Ovary (tissue), 3 donors: ENCODE data around the gene ZBTB7A.

ENCODE experiments used
- CTCF ChIP-seq, 3 donors: fragments of 450-650 bp in 2 of 3; fragments of 200-600 bp in 1 of 3; IDR thresholded peaks; one replicate each; pipeline versions ENCODE4 v1.5.1 to v1.8.0; 2016 to 2022; ENCODE audit warnings: antibody characterized with exemption in 3 of 3, mild to moderate bottlenecking in 1 of 3
- EP300 ChIP-seq: sonication (generic); formaldehyde crosslinking; IDR thresholded peaks from one replicate; pipeline ENCODE4 v1.6.1; 2017; ENCODE audit warnings: antibody characterized with exemption
- POLR2A ChIP-seq: fragments of 450-650 bp; IDR thresholded peaks from one replicate; pipeline ENCODE4 v1.6.1; 2017; ENCODE audit warnings: antibody characterized with exemption, mild to moderate bottlenecking, moderate library complexity
- donor health status: DM: no; HTN: no; CAD: no.

DNA sequence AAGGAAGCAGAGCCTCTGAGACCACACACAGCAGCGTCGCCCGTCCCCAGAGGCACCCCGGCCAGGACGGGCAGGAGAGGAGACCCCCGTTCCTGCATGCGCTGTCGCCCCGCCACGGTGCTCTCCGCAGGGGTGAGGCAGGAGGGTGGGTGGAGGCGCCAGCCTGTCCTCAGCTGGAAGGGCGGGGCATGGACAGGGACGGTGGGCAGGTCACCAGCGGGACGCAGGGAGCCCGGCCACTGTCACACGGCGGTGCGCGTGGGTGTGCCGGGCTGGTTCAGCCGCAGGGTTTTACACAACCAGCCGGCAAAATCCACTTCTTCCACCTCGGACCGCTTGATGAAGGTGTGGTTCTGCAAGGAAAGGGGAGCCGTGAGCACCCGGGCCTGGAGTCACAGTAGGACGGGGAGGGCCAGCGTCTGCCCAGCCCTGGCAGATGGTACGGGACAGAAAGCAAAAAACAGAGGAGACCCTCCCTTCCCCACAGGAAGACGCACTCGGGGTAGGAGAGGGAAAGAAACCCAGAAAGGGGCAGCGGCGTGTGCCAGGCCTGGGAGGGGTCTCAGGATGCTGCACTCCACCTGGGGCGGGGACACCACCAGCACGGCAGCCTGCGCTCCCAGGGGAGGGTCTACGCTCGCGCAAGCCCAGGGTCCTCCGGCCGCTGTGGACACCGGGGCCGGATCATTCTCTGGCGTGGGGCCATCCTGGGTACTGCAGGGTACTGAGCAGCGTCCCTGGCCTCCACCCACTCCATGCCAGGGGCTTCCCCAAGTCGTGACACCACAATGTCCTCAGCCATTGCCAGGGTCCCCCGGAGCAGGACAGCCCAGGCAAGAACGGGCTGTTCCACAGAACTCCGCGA, 23.9 kb upstream of the ZBTB7A start:
- no peak for TF ChIP-seq CTCF (IDR thresholded peaks at IDR 0.05)
- TF ChIP-seq POLR2A, result no peak
- TF ChIP-seq EP300, result no peak
